K562 (cell line): ENCODE data around the gene WDR70. TPM values are rescaled to one million over a fixed set of nuclear protein-coding genes. Genes with fewer than 3 reads are reported as not detected.

ENCODE experiments used
- ATAC-seq: fragments of 200-7000 bp; cut with Tn5 transposase; 3 replicates; pipeline ENCODE4 v1.9.1; 2020; ENCODE audit warnings: moderate library complexity
- BruUV-seq: library from RNA; stranded (reverse); fragments of 400-500 nt; replicated peaks from 2 replicates; lab custom pipeline; 2021; lab: Mats Ljungman, UMichigan
- CTCF ChIA-PET: fragments of 300-600 bp; formaldehyde crosslinking; extraction: SDS; loops from one replicate; lab custom pipeline; 2021; ENCODE audit warnings: low intra/inter-chr PET ratio; lab: Yijun Ruan, JAX
- POLR2A ChIA-PET: fragments of 300-600, 350-650 bp; sonication (Branson Sonifier 250); formaldehyde crosslinking; extraction: SDS; loops from one replicate; lab custom pipeline; 2021; ENCODE audit warnings: antibody characterized with exemption, inconsistent platforms; lab: Yijun Ruan, JAX
- DNase-seq, 4 experiments: peaks; one replicate each; pipeline versions ENCODE4 v3.0.0 to v3.0.0-alpha.2; 2011 to 2018; ENCODE audit warnings: low spot score in 3 of 4, mixed read lengths in 3 of 4; ENCODE audit errors: extremely low read depth in 1 of 4
- FAIRE-seq: peaks from 2 replicates; lab custom pipeline; 2011; peaks lifted over from hg19 to GRCh38; lab: Jason Lieb, UNC
- H2AFZ ChIP-seq: 2 replicates; pipeline ENCODE4 v1.6.0; 2011; ENCODE audit warnings: low read depth, low read length, control low read depth, inconsistent platforms
- H3K27ac ChIP-seq: fragments of 200-600 bp; 3 replicates; pipeline ENCODE4 v1.8.0; 2011; ENCODE audit warnings: low read depth, mild to moderate bottlenecking, control low read depth, inconsistent platforms, low read length, moderate library complexity, mixed read lengths; ENCODE audit errors: extremely low read depth
- H3K27me3 ChIP-seq, 2 experiments: fragments of 300-600 bp in 1 of 2; 2 replicates in 1 of 2; 3 replicates in 1 of 2; pipeline versions ENCODE4 v1.6.0 to v1.8.0; 2011; ENCODE audit warnings: inconsistent platforms in 2 of 2, low read length in 2 of 2, mild to moderate bottlenecking in 1 of 2, mixed read lengths in 1 of 2, moderate library complexity in 1 of 2; ENCODE audit not compliant: control insufficient read depth in 2 of 2, insufficient read depth in 2 of 2
- H3K36me3 ChIP-seq: fragments of 300-600 bp; 3 replicates; pipeline ENCODE4 v1.8.0; 2011; ENCODE audit warnings: mild to moderate bottlenecking, low read length, inconsistent platforms; ENCODE audit not compliant: control insufficient read depth, insufficient read depth
- H3K4me1 ChIP-seq, 2 experiments: fragments of 200-600 bp in 1 of 2; replicated peaks in 1 of 2; 2 replicates in 1 of 2; 3 replicates in 1 of 2; pipeline versions ENCODE4 v1.5.1 to v1.8.0; 2011; ENCODE audit warnings: inconsistent platforms in 2 of 2, low read length in 2 of 2, mild to moderate bottlenecking in 1 of 2, mixed read lengths in 1 of 2, moderate library complexity in 1 of 2; ENCODE audit not compliant: control insufficient read depth in 2 of 2, insufficient read depth in 2 of 2
- H3K4me2 ChIP-seq: 2 replicates; pipeline ENCODE4 v1.6.1; 2011; ENCODE audit warnings: low read length, control low read depth, inconsistent platforms, mixed read lengths; ENCODE audit not compliant: insufficient read depth
- H3K4me3 ChIP-seq: fragments of 200-600 bp; sonication (generic), shearing (Covaris generic); 2 replicates; pipeline ENCODE4 v1.5.1; 2016; ENCODE audit warnings: control low read depth, inconsistent platforms
- H3K79me2 ChIP-seq: fragments of 200-600 bp; 3 replicates; pipeline ENCODE4 v1.8.0; 2011; ENCODE audit warnings: low read length, inconsistent platforms; ENCODE audit not compliant: control insufficient read depth, insufficient read depth
- H3K9ac ChIP-seq, 2 experiments: 2 replicates each; pipeline versions ENCODE4 v1.6.0 to v1.6.1; 2011; ENCODE audit warnings: low read depth in 2 of 2, low read length in 2 of 2, control low read depth in 1 of 2, inconsistent platforms in 1 of 2, mild to moderate bottlenecking in 1 of 2, mixed read lengths in 1 of 2; ENCODE audit not compliant: insufficient read depth in 1 of 2
- H3K9me1 ChIP-seq: one replicate; pipeline ENCODE4 v1.6.0; 2011; ENCODE audit warnings: inconsistent platforms, mild to moderate bottlenecking, low read length, moderate library complexity; ENCODE audit not compliant: control insufficient read depth, insufficient read depth
- H3K9me3 ChIP-seq: replicated peaks from 2 replicates; pipeline ENCODE4 v1.5.1; 2011; ENCODE audit warnings: low read depth, low read length, inconsistent platforms; ENCODE audit not compliant: control insufficient read depth, insufficient read depth
- H4K20me1 ChIP-seq: replicated peaks from 2 replicates; pipeline ENCODE4 v1.6.1; 2011; ENCODE audit warnings: low read length, inconsistent platforms, mixed read lengths; ENCODE audit not compliant: control insufficient read depth, insufficient read depth
- ATF1 ChIP-seq, 2 experiments: fragments of 450-650 bp in 1 of 2; IDR thresholded peaks; 2 replicates each; pipeline ENCODE4 v1.6.1; 2016; ENCODE audit warnings: missing compliant biosample characterization in 1 of 2, missing genetic modification characterization in 1 of 2
- CEBPG ChIP-seq, 3 experiments: fragments of 200-800 bp in 1 of 3; sonication (Bioruptor generic) in 1 of 3; sonication (generic) in 1 of 3; formaldehyde crosslinking in 1 of 3; IDR thresholded peaks in 2 of 3; conservative IDR thresholded peaks in 1 of 3; 2 replicates each; pipeline versions ENCODE4 v1.6.1 to v1.8.0; 2016 to 2022; ENCODE audit warnings: missing compliant biosample characterization in 2 of 3, missing genetic modification characterization in 2 of 3, mild to moderate bottlenecking in 1 of 3, missing genetic modification reagents in 1 of 3
- KAT2B ChIP-seq: IDR thresholded peaks from one replicate; pipeline ENCODE4 v1.6.1; 2012; ENCODE audit warnings: low read depth, mild to moderate bottlenecking, control low read depth, inconsistent platforms, low read length, moderate library complexity
- POLR2A ChIP-seq: fragments of 450-650 bp; conservative IDR thresholded peaks from 2 replicates; pipeline ENCODE4 v1.6.1; 2016
- STAT5A ChIP-seq: IDR thresholded peaks from 2 replicates; pipeline ENCODE4 v1.6.1; 2012; ENCODE audit warnings: low read length, inconsistent platforms, borderline replicate concordance
- TCF7 ChIP-seq: sonication (generic); IDR thresholded peaks from 2 replicates; pipeline ENCODE4 v1.6.1; 2016; ENCODE audit warnings: antibody characterized with exemption, borderline replicate concordance
- WGBS: fragments of 100-300 bp; shearing (Covaris generic); methylation state at CpG from one replicate; pipeline ENCODE4 v1.1.6; 2016; ENCODE audit warnings: low coverage, mixed read lengths; ENCODE audit not compliant: insufficient coverage; ENCODE audit errors: missing lambda C conversion rate; 5-methylcytosine and 5-hydroxymethylcytosine counted together
- in situ Hi-C: fragments of 300-500 bp; cut with MboI; formaldehyde crosslinking; loops from 4 replicates; pipeline ENCODE4 v1.15.0; 2018; ENCODE audit warnings: inconsistent platforms, mixed read lengths
- intact Hi-C: fragments of 100-400 bp; cut with micrococcal nuclease; formaldehyde crosslinking; loops from 2 replicates; pipeline ENCODE4 v1.14.2; 2022
- polyA plus RNA-seq, 8 experiments: library from polyadenylated mRNA; depleted of rRNA in 4 of 8; stranded (reverse) in 5 of 8; unstranded in 3 of 8; fragments of >200 nt; fragmentation: Nextera tagmentation in 2 of 8; fragmentation: Illumina TruSeq in 1 of 8; extraction: Ambion mirVana in 2 of 8; extraction: Trizol in 1 of 8; gene quantifications; 2 replicates each; pipeline versions ENCODE4 v1.2.1 to v1.2.3, GENCODE V29; 2011 to 2014; ENCODE audit warnings: inconsistent platforms in 1 of 8, missing spikeins in 1 of 8
- total RNA-seq, 7 experiments: library from RNA; depleted of rRNA in 6 of 7; stranded (reverse); fragments of >200 nt in 6 of 7; fragmentation: Illumina TruSeq in 2 of 7; extraction: Trizol in 2 of 7; gene quantifications; 2 replicates each; pipeline versions ENCODE4 v1.2.1 to v1.2.3, GENCODE V29; 2011 to 2021; ENCODE audit warnings: low replicate concordance in 1 of 7
- TF ChIP-seq, protein P1 (sequence below), 2 experiments: fragments of 450-650 bp in 1 of 2; sonication (generic) in 1 of 2; formaldehyde crosslinking in 1 of 2; IDR thresholded peaks in 1 of 2; conservative IDR thresholded peaks in 1 of 2; 2 replicates each; pipeline versions ENCODE4 v1.6.1 to v1.8.1; 2016 to 2023; ENCODE audit warnings: mild to moderate bottlenecking in 2 of 2, moderate library complexity in 2 of 2, inconsistent platforms in 1 of 2, missing genetic modification reagents in 1 of 2

WDR70 gene
- total and polyA plus RNA-seq, 9 of the 15 experiments (the other 6 are each of a cell fraction or from before 2014, with no cell fraction given) = 16.8 to 46.6 (median 38.8) TPM

GRCh38 chr5:37615184-37615583, 236.1 kb downstream of the WDR70 start:
- H3K9ac ChIP-seq = no peak overlapping the region
- H3K27me3 ChIP-seq = no peaks in the 10 kb centered on the region
- H4K20me1 ChIP-seq = no peaks in the 10 kb centered on the region
- ChIA-PET CTCF (no interaction called here), POLR2A (no interaction called here)
- H3K4me2 ChIP-seq = no peak overlapping the region
- DNase-seq (no peak), ATAC-seq (no peak), FAIRE-seq (no peak)
- in situ Hi-C loops = no loop called here
- no peak overlapping the region for H3K4me3 ChIP-seq
- no TSS peak for BruUV-seq
- TF ChIP-seq, protein P1, sequence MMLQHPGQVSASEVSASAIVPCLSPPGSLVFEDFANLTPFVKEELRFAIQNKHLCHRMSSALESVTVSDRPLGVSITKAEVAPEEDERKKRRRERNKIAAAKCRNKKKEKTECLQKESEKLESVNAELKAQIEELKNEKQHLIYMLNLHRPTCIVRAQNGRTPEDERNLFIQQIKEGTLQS (IDR thresholded peaks at IDR 0.05) = 0 out of 2 replicates have a peak, but pooled peaks have one; percentile 20
- TF ChIP-seq, protein P1 (CRISPR knock-in tag; conservative IDR thresholded peaks at IDR 0.05) = no peak
- TF ChIP-seq ATF1 (CRISPR knock-in tag; IDR thresholded peaks at IDR 0.05) (no peak), ATF1 (tag; IDR thresholded peaks at IDR 0.05) (no peak), POLR2A (no peak), KAT2B (no peak)
- no peaks in the 10 kb centered on the region for H3K4me1 ChIP-seq
- H3K27ac ChIP-seq = no peak overlapping the region
- no peaks in the 10 kb centered on the region for H3K36me3 ChIP-seq
- H3K9me3 ChIP-seq = no peaks in the 10 kb centered on the region
- no peaks in the 10 kb centered on the region for H3K79me2 ChIP-seq
- H3K9me1 ChIP-seq = no peaks in the 10 kb centered on the region
- intact Hi-C loops = no loop called here
- no peak overlapping the region for H2AFZ ChIP-seq
- 83% methylated on average over 4 of the region's 4 CpGs for WGBS

DNA sequence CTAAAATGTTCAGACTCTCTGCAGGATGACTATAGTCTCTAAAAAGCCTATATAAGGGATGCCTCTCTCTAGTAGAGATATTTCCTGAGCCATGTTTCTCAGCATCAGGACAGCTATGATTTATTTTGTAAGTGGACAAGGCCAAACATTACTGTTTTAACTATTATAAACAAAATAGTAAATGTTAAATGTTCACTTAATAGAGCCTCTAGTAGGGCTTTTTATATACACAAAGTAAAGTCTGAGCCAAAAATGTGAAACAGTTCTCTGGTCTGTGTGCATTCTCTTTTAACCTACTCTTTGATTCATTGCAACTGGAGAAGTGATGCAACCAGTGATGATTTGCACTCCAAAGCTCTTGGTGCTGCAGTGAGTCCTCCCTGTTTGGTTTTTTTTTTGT, 240.2 kb downstream of the WDR70 start:
- H3K27ac ChIP-seq = no peak overlapping the region
- CTCF ChIA-PET = no interaction called here
- in situ Hi-C loops = no loop called here
- H3K4me3 ChIP-seq = no peak overlapping the region
- POLR2A ChIA-PET = interaction anchor here (0.7 kb wide), 1 partner anchor 15 kb away, joined by 3 read pairs; no protein-coding TSS in a partner anchor
- no peaks in the 10 kb centered on the region for H4K20me1 ChIP-seq
- no peak overlapping the region for H3K9ac ChIP-seq
- no peaks in the 10 kb centered on the region for H3K27me3 ChIP-seq
- no peak overlapping the region for H2AFZ ChIP-seq
- DNase-seq = no peak
- TF ChIP-seq TCF7 = no peak
- no peak for TF ChIP-seq CEBPG (CRISPR knock-in tag; IDR thresholded peaks at IDR 0.05)
- TF ChIP-seq CEBPG (tag; conservative IDR thresholded peaks at IDR 0.05 in 1 of 2, IDR thresholded peaks at IDR 0.05 in 1 of 2) = peak; percentile 49 to 56; a peak in 2 of 4 replicates
- TF ChIP-seq STAT5A = no peak
- TF ChIP-seq, protein P1 (IDR thresholded peaks at IDR 0.05) = 0 out of 2 replicates have a peak, but pooled peaks have one; percentile 8
- TF ChIP-seq, protein P1 (CRISPR knock-in tag; conservative IDR thresholded peaks at IDR 0.05) = no peak
- H3K4me1 ChIP-seq = no peaks in the 10 kb centered on the region
- H3K36me3 ChIP-seq = no peaks in the 10 kb centered on the region
- no TSS peak for BruUV-seq
- no peaks in the 10 kb centered on the region for H3K9me1 ChIP-seq
- intact Hi-C loops = no loop called here
- no peaks in the 10 kb centered on the region for H3K79me2 ChIP-seq
- no peak overlapping the region for H3K4me2 ChIP-seq
- ATAC-seq = no peak
- no peak for FAIRE-seq
- no peaks in the 10 kb centered on the region for H3K9me3 ChIP-seq
